B cell (primary cell): ENCODE data around the gene BTF3L4.

Source experiments
- CTCF ChIP-seq: fragments of 200-600 bp; IDR thresholded peaks from one replicate; pipeline ENCODE4 v1.8.0; 2022; ENCODE audit warnings: antibody characterized with exemption, mild to moderate bottlenecking
- EZH2 ChIP-seq: IDR thresholded peaks from 2 replicates; pipeline ENCODE4 v1.6.1; 2012; ENCODE audit warnings: borderline replicate concordance, low read depth, mild to moderate bottlenecking, moderate library complexity, low read length; ENCODE audit not compliant: insufficient read depth, poor library complexity, severe bottlenecking

- TF ChIP-seq EZH2: no peak
- no peak for TF ChIP-seq CTCF
These were observed 67.5 kb downstream of the BTF3L4 start for GRCh38 chr1:52123622-52124021.
